ENCODE data around the gene AUTS2. TPM values are rescaled to one million over a fixed set of nuclear protein-coding genes. Genes with fewer than 3 reads are reported as not detected.

Gene AUTS2
- total and polyA plus RNA-seq, 2 donors (not counting 1 experiment from before 2014, with no cell fraction given): 0.60 to 9.1 TPM

DNA sequence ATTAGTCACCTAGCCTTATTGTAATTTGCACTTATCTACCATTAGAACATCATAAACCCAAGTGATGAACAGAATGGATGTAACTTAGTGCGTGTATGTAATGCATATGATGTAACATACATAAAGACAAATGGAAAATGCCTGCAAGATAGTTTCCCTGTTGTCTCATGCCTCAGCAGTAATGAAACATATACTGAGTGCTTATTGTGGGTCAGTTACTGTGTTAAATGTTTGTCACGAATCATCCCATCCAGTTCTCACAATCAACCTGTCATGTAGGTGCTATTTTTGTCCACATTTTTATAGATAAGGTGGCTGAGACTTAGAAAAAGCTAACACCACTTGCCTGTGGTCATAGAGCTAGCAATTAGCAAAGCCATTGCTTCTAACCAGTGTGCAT lies 350.8 kb downstream of the AUTS2 start:
- Histone ChIP-seq H3K27ac (ENCODE audit: insufficient read depth, low read length) (no peak overlapping the region), H3K79me2 (ENCODE audit: control insufficient read depth, insufficient read depth, low read length) (no peaks in the 10 kb centered on the region), H3K4me3 (replicated peaks in 1 of 4; ENCODE audit: control extremely low read depth in 1 of 4, insufficient read depth in 1 of 4, low read depth in 3 of 4, low read length in 4 of 4) (no peak overlapping the region), H3K9me3 (ENCODE audit: control insufficient read depth, insufficient read depth, low read depth, low read length) (no peaks in the 10 kb centered on the region), H3K27me3 (ENCODE audit: control insufficient read depth, insufficient read depth, low read length) (no peaks in the 10 kb centered on the region), H3K4me2 (ENCODE audit: extremely low read depth, insufficient read depth, low read length) (no peak overlapping the region), H2AFZ (ENCODE audit: low read length) (no peak overlapping the region), H3K4me1 (ENCODE audit: control insufficient read depth, extremely low read depth, insufficient read depth, low read length) (no peaks in the 10 kb centered on the region), H3K36me3 (ENCODE audit: control insufficient read depth, insufficient read depth, low read length) (no peaks in the 10 kb centered on the region), H4K20me1 (ENCODE audit: control insufficient read depth, extremely low read depth, insufficient read depth, low read length) (no peaks in the 10 kb centered on the region), H3K9ac (ENCODE audit: insufficient read depth, low read length) (no peak overlapping the region)
- TF ChIP-seq, protein P1, sequence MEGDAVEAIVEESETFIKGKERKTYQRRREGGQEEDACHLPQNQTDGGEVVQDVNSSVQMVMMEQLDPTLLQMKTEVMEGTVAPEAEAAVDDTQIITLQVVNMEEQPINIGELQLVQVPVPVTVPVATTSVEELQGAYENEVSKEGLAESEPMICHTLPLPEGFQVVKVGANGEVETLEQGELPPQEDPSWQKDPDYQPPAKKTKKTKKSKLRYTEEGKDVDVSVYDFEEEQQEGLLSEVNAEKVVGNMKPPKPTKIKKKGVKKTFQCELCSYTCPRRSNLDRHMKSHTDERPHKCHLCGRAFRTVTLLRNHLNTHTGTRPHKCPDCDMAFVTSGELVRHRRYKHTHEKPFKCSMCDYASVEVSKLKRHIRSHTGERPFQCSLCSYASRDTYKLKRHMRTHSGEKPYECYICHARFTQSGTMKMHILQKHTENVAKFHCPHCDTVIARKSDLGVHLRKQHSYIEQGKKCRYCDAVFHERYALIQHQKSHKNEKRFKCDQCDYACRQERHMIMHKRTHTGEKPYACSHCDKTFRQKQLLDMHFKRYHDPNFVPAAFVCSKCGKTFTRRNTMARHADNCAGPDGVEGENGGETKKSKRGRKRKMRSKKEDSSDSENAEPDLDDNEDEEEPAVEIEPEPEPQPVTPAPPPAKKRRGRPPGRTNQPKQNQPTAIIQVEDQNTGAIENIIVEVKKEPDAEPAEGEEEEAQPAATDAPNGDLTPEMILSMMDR (conservative IDR thresholded peaks at IDR 0.05 in 1 of 2, IDR thresholded peaks at IDR 0.05 in 1 of 2; ENCODE audit: low read depth in 1 of 2, low read length in 2 of 2): no peak
- no peak for TF ChIP-seq EZH2 (IDR thresholded peaks at IDR 0.05; ENCODE audit: low read length, missing control alignments)
- DNase-seq (ENCODE audit: low read depth in 2 of 2): no peak

DNA sequence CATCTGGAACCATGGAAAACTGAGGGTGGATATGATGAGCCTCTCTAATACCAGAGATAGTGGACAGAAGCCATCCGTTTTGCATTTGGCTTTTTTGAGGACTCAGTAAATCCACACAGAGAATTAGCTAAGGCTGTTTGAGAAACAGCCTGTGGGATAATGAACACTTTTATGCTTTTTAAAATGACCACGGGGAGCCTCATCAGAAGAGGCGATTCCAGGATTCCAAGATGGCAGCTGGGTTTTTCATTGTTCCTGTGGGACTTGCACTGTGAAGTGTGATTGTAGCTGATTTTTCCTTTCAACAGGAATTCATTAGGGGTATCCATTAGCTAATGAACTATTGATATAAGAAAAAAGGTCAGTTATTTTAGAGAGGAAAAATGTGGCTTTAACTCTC lies 353.2 kb downstream of the AUTS2 start:
- no peak overlapping the region for H3K27ac ChIP-seq (ENCODE audit: insufficient read depth, low read length)
- H3K36me3 ChIP-seq (ENCODE audit: control insufficient read depth, insufficient read depth, low read length): no peaks in the 10 kb centered on the region
- H3K9me3 ChIP-seq (ENCODE audit: control insufficient read depth, insufficient read depth, low read depth, low read length): no peaks in the 10 kb centered on the region
- no peak overlapping the region for H3K4me2 ChIP-seq (ENCODE audit: extremely low read depth, insufficient read depth, low read length)
- H3K4me1 ChIP-seq (ENCODE audit: control insufficient read depth, extremely low read depth, insufficient read depth, low read length): no peaks in the 10 kb centered on the region
- no peaks in the 10 kb centered on the region for H3K79me2 ChIP-seq (ENCODE audit: control insufficient read depth, insufficient read depth, low read length)
- H3K4me3 ChIP-seq (replicated peaks in 1 of 4; ENCODE audit: control extremely low read depth in 1 of 4, insufficient read depth in 1 of 4, low read depth in 3 of 4, low read length in 4 of 4): no peak overlapping the region
- no peaks in the 10 kb centered on the region for H4K20me1 ChIP-seq (ENCODE audit: control insufficient read depth, extremely low read depth, insufficient read depth, low read length)
- no peak overlapping the region for H3K9ac ChIP-seq (ENCODE audit: insufficient read depth, low read length)
- H2AFZ ChIP-seq (ENCODE audit: low read length): no peak overlapping the region
- no peaks in the 10 kb centered on the region for H3K27me3 ChIP-seq (ENCODE audit: control insufficient read depth, insufficient read depth, low read length)
- no peak for DNase-seq (ENCODE audit: low read depth in 2 of 2)
- TF ChIP-seq EZH2 (IDR thresholded peaks at IDR 0.05; ENCODE audit: low read length, missing control alignments): no peak
- TF ChIP-seq, protein P1 (conservative IDR thresholded peaks at IDR 0.05 in 1 of 2, IDR thresholded peaks at IDR 0.05 in 1 of 2; ENCODE audit: low read depth in 1 of 2, low read length in 2 of 2): no peak

DNA sequence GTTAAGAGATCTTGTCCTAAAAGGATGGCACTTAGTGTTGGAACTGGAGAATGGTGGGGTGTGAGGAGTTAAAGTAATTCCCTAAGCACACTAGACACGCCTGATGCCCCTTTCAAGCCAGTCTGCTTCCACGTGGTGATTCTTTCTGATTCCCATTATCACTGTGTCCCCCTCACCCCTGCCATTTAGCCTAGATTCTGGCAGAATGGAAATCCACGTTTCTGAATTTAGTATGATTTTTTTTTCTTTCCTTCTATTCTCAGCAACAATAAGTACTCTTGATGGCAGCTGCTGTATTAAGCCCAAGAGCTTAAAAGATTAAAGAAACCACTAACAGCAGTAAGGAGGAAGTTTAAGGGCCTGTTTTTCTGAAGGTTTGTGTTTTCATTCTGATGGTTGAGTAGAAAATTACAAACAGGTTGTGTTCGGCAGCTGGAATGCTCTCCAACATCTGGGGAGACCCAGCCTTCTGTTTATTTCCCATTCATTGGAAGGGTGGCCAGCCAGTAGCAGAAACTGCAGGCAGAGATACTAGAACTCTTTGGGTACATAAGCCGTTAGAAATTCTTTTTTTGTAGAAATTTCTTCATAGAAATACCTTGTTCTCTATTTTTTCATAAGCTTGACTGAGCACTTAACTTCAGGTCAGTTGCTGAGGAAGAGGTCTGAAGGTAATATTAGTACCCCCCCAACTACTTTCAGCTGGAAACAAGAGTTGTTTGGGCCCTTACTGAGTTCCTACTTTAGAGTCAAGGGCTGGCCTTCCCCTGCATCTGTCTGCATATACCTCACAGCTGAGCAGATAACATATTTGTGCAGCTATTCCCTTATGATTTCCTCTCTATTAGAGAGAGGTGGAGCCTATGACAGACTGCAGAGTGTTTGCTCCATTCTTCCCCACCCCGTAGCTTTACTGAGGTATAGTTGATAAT lies 355.1 kb downstream of the AUTS2 start:
- H2AFZ ChIP-seq (ENCODE audit: low read length): no peak overlapping the region
- no peak for DNase-seq (ENCODE audit: low read depth in 2 of 2)
- H4K20me1 ChIP-seq (ENCODE audit: control insufficient read depth, extremely low read depth, insufficient read depth, low read length): no peaks in the 10 kb centered on the region
- no peaks in the 10 kb centered on the region for H3K4me1 ChIP-seq (ENCODE audit: control insufficient read depth, extremely low read depth, insufficient read depth, low read length)
- H3K9ac ChIP-seq (ENCODE audit: insufficient read depth, low read length): no peak overlapping the region
- no peak overlapping the region for H3K27ac ChIP-seq (ENCODE audit: insufficient read depth, low read length)
- no peaks in the 10 kb centered on the region for H3K79me2 ChIP-seq (ENCODE audit: control insufficient read depth, insufficient read depth, low read length)
- H3K4me2 ChIP-seq (ENCODE audit: extremely low read depth, insufficient read depth, low read length): no peak overlapping the region
- H3K27me3 ChIP-seq (ENCODE audit: control insufficient read depth, insufficient read depth, low read length): no peaks in the 10 kb centered on the region
- no peaks in the 10 kb centered on the region for H3K9me3 ChIP-seq (ENCODE audit: control insufficient read depth, insufficient read depth, low read depth, low read length)
- TF ChIP-seq EZH2 (IDR thresholded peaks at IDR 0.05; ENCODE audit: low read length, missing control alignments): no peak
- TF ChIP-seq, protein P1 (conservative IDR thresholded peaks at IDR 0.05 in 1 of 2, IDR thresholded peaks at IDR 0.05 in 1 of 2; ENCODE audit: low read depth in 1 of 2, low read length in 2 of 2): no peak
- no peak overlapping the region for H3K4me3 ChIP-seq (replicated peaks in 1 of 4; ENCODE audit: control extremely low read depth in 1 of 4, insufficient read depth in 1 of 4, low read depth in 3 of 4, low read length in 4 of 4)
- H3K36me3 ChIP-seq (ENCODE audit: control insufficient read depth, insufficient read depth, low read length): no peaks in the 10 kb centered on the region
